Measurements from ENCODE around the gene CERS4.

- TF ChIP-seq CTCF (IDR thresholded peaks at IDR 0.05 in 4 of 5, conservative IDR thresholded peaks at IDR 0.05 in 1 of 5) (no peak), POLR2A (IDR thresholded peaks at IDR 0.05) (no peak)
Measured at GRCh38 chr19:8262431-8262830, 53.3 kb downstream of the CERS4 start.

All from gastrocnemius medialis (tissue), 4 donors.